OCI-LY1 (cell line): ENCODE results near the gene SDR42E1.

Source experiments
- CTCF ChIP-seq: fragments of 200-600 bp; sonication (generic), shearing (Covaris generic); IDR thresholded peaks from 2 replicates; pipeline ENCODE4 v1.5.1; 2017; ENCODE audit warnings: mild to moderate bottlenecking, antibody characterized with exemption, low read length, moderate library complexity, mixed read lengths
- EZH2 ChIP-seq: fragments of 200-600 bp; sonication (generic), shearing (Covaris generic); IDR thresholded peaks from 2 replicates; pipeline ENCODE4 v1.8.0; 2017; ENCODE audit warnings: borderline replicate concordance, mixed run types, mild to moderate bottlenecking, antibody characterized with exemption, low read length, moderate library complexity, mixed read lengths

- TF ChIP-seq EZH2 = no peak
- no peak for TF ChIP-seq CTCF
Observed at GRCh38 chr16:82027629-82028064, 16.4 kb upstream of the SDR42E1 start.
